Bronchial epithelial cell (primary cell): ENCODE results near the gene EPS15. TPM values are rescaled to one million over a fixed set of nuclear protein-coding genes. Genes with fewer than 3 reads are reported as not detected.

ENCODE experiments used
- DNase-seq: peaks from one replicate; pipeline ENCODE4 v3.0.0-alpha.2; 2010; ENCODE audit warnings: low read depth
- FAIRE-seq: peaks from 2 replicates; lab custom pipeline; 2011; peaks lifted over from hg19 to GRCh38; lab: Jason Lieb, UNC
- H3K27me3 ChIP-seq: 2 replicates; pipeline ENCODE4 v1.5.1; 2011; ENCODE audit warnings: low read length; ENCODE audit not compliant: control insufficient read depth, insufficient read depth
- H3K36me3 ChIP-seq: 2 replicates; pipeline ENCODE4 v1.5.1; 2011; ENCODE audit warnings: low read length; ENCODE audit not compliant: control insufficient read depth, insufficient read depth
- H3K4me3 ChIP-seq: 2 replicates; pipeline ENCODE4 v1.5.1; 2011; ENCODE audit warnings: mild to moderate bottlenecking, low read depth, low read length, control low read depth
- total RNA-seq: library from RNA; depleted of rRNA; stranded (reverse); fragments of >200 nt; gene quantifications from 2 replicates; pipeline ENCODE4 v1.2.1, GENCODE V29; 2014
- TF ChIP-seq, protein P1 (sequence below): IDR thresholded peaks from 2 replicates; pipeline ENCODE4 v1.5.1; 2011; ENCODE audit warnings: mild to moderate bottlenecking, moderate library complexity, low read length, control low read depth, inconsistent platforms; ENCODE audit not compliant: insufficient read depth, severe bottlenecking

Gene EPS15
- total RNA-seq, 1 donor from 2014 or later = 34.8 TPM

DNA sequence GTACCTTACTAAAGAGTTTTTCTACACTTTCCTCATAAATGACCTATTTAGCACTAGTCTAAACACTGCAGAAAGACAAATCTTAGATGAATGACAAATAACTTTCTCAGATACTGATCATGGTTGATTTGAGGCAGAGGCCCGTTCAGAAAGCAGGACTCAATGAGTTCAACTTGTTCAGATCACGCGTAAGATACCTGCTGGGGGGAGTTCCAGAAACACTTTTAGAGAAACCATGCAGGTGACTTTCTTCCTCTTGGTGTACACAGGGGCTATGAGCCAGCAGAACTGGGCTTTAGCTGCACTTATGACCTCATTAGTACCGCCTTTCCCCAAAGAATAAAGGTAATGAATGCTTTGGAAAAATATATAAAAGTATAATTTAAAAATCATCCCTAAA, 149.9 kb downstream of the EPS15 start:
- FAIRE-seq = no peak
- DNase-seq = no peak
- peaks cover 5% of the 10 kb centered on the region for H3K36me3 ChIP-seq
- no peak overlapping the region for H3K4me3 ChIP-seq
- H3K27me3 ChIP-seq = no peaks in the 10 kb centered on the region
- TF ChIP-seq, protein P1, sequence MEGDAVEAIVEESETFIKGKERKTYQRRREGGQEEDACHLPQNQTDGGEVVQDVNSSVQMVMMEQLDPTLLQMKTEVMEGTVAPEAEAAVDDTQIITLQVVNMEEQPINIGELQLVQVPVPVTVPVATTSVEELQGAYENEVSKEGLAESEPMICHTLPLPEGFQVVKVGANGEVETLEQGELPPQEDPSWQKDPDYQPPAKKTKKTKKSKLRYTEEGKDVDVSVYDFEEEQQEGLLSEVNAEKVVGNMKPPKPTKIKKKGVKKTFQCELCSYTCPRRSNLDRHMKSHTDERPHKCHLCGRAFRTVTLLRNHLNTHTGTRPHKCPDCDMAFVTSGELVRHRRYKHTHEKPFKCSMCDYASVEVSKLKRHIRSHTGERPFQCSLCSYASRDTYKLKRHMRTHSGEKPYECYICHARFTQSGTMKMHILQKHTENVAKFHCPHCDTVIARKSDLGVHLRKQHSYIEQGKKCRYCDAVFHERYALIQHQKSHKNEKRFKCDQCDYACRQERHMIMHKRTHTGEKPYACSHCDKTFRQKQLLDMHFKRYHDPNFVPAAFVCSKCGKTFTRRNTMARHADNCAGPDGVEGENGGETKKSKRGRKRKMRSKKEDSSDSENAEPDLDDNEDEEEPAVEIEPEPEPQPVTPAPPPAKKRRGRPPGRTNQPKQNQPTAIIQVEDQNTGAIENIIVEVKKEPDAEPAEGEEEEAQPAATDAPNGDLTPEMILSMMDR = no peak

DNA sequence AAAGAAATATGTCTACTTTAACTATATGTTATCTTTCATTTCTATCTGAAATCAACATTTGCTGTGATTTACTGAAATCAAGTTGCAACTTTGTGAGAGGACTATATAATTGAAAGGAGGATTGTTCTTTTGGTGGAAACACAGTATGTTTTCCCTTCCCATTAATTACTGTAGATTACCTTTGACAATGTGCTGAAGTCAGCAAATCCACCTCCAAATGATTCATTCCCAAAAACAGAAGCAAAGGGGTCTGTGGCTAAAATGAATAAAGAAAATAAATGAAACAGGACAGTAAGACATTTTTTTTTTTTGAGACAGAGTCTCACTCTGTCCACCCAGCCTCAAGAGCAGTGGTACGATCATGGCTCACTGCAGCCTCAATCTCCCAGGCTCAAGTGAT, 153.3 kb downstream of the EPS15 start:
- TF ChIP-seq, protein P1 = no peak
- no peak for FAIRE-seq
- no peak overlapping the region for H3K4me3 ChIP-seq
- no peak for DNase-seq
- no peaks in the 10 kb centered on the region for H3K27me3 ChIP-seq
- H3K36me3 ChIP-seq = peaks cover 5% of the 10 kb centered on the region

DNA sequence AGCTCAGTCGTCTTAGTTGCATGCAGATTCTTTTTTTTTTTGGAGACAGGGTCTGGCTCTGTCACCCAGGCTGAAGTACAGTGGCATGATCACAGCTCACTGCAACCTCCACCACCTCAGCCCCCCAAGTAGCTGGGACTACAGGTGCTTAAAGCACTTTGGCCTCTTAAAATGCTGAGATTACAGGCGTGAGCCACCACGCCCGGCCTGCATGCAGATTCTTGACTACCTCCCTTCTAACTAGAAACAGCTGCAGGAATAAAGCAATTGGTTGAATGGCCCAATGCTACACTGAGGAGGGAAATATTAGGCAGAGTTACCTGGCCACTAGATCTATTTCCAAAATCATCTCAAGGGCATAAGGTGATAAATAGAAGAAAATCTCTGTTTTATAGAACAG, 159.2 kb downstream of the EPS15 start:
- TF ChIP-seq, protein P1 = no peak
- DNase-seq (no peak), FAIRE-seq (no peak)
- no peaks in the 10 kb centered on the region for H3K27me3 ChIP-seq
- peaks cover 3% of the 10 kb centered on the region for H3K36me3 ChIP-seq
- H3K4me3 ChIP-seq = no peak overlapping the region

DNA sequence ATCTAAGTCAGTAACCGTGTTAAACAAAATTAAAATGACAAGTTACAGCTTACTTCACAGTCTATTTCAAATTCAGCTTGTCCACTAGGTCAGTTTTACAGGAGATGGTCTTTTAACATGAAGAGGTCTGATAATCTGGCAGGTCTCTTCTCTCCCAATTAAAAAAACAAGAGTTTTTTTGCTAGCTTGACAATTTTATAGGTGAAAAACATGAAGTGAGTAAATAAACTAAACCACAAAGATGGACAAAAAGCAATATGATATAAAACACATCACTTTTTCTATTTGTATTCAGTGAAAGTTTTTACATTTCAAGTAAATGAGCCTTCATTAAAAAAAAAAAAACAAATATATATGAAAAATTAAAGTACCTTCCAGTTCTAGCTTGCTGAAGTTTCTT, 163.7 kb downstream of the EPS15 start:
- H3K27me3 ChIP-seq = no peaks in the 10 kb centered on the region
- no peak overlapping the region for H3K4me3 ChIP-seq
- H3K36me3 ChIP-seq = no peaks in the 10 kb centered on the region
- FAIRE-seq (no peak), DNase-seq (no peak)
- TF ChIP-seq, protein P1 = no peak

DNA sequence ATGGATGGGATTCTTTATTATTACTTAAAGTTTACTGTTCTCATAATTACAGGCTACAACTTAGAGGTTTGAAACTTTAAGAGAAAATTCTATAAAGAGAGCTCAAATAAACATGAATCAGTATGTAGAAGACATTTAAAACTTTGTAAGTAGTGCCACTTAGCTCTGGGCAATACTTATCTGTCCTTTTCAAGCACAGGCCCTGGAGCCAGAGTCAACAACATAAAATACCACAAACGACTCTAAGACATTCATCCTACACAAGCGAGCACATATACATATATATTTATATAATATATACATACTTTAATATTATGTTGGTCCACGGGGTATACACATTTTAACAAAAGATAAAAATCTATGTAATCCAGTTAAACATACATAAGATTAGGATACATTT, 164.7 kb downstream of the EPS15 start:
- Histone ChIP-seq H3K4me3 (no peak overlapping the region), H3K36me3 (no peaks in the 10 kb centered on the region), H3K27me3 (no peaks in the 10 kb centered on the region)
- no peak for DNase-seq
- TF ChIP-seq, protein P1 = no peak
- FAIRE-seq = no peak

DNA sequence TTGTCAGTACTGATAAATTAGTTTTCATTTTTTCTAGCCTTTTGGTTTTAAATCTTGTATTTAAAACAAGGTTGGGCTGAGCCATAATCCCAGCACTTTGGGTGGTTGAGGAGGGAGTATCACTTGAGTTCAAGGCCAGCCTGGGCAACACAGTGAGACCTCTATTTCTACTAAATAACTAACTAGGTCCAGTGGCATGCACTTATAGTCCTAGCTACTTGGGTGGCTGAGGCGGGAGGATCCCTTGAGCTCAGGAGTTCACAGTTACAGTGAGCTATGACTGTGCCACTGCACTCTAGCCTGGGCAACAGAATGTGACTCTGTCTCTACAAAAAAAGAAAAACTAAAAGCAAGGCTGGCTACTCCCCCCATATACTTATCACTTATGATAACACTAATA, 167.2 kb downstream of the EPS15 start:
- DNase-seq (no peak), FAIRE-seq (no peak)
- Histone ChIP-seq H3K36me3 (no peaks in the 10 kb centered on the region), H3K4me3 (no peak overlapping the region), H3K27me3 (no peaks in the 10 kb centered on the region)
- TF ChIP-seq, protein P1 = no peak
